Panc1 (cell line): Measurements from ENCODE around the gene AGBL3.

Experiments
- POLR2AphosphoS5 ChIP-seq: IDR thresholded peaks from 2 replicates; pipeline ENCODE4 v1.6.1; 2012; ENCODE audit warnings: mild to moderate bottlenecking, low read depth, low read length, moderate library complexity
- SIN3A ChIP-seq: IDR thresholded peaks from 2 replicates; pipeline ENCODE4 v1.6.1; 2012; ENCODE audit warnings: low read depth, mild to moderate bottlenecking, low read length, moderate library complexity, borderline replicate concordance; ENCODE audit not compliant: insufficient read depth
- TF ChIP-seq, protein P1 (sequence below): fragments of 450-650 bp; IDR thresholded peaks from 2 replicates; pipeline ENCODE4 v1.5.1; 2017; ENCODE audit warnings: mild to moderate bottlenecking
- TF ChIP-seq, protein P2 (sequence below), 2 experiments: IDR thresholded peaks; 2 replicates each; pipeline ENCODE4 v1.6.1; 2011 to 2012; ENCODE audit warnings: low read depth in 2 of 2, control low read depth in 1 of 2, low read length in 1 of 2, mild to moderate bottlenecking in 1 of 2, moderate library complexity in 1 of 2; ENCODE audit not compliant: insufficient read depth in 1 of 2

DNA sequence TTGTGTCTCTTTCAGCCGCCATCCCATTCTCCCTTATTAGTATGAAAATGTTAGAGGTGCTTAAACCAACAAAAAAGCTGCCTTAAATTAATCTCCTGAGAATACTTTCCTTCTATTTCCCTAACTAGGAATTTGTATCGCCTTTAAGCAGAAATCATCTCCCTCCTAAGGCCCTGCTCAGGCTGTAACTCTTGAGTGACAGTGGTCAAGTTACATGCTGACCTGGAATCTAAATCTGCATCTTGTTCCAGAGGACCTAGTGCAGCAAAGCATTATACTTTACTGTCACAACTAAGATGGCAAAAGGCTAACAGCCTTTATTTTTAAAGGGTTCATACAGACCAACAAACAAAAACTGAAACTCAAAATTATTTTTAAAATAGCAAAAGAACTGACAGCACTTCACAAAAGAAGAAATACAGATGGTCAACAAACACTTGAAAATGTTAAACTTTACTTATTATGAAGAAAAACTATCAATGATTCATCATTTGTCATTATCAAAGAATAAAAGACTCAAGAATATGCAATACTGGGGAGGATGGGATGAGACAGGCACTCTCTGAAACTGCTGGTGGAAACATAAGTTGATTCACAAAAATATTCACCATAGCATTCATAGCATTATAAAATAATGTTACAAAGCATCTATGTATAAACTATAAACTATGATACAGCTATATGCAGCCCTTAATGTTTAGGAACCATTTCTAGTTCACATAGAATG, 173.2 kb downstream of the AGBL3 start:
- TF ChIP-seq, protein P1, sequence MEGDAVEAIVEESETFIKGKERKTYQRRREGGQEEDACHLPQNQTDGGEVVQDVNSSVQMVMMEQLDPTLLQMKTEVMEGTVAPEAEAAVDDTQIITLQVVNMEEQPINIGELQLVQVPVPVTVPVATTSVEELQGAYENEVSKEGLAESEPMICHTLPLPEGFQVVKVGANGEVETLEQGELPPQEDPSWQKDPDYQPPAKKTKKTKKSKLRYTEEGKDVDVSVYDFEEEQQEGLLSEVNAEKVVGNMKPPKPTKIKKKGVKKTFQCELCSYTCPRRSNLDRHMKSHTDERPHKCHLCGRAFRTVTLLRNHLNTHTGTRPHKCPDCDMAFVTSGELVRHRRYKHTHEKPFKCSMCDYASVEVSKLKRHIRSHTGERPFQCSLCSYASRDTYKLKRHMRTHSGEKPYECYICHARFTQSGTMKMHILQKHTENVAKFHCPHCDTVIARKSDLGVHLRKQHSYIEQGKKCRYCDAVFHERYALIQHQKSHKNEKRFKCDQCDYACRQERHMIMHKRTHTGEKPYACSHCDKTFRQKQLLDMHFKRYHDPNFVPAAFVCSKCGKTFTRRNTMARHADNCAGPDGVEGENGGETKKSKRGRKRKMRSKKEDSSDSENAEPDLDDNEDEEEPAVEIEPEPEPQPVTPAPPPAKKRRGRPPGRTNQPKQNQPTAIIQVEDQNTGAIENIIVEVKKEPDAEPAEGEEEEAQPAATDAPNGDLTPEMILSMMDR, result no peak
- TF ChIP-seq POLR2AphosphoS5 (no peak), SIN3A (no peak)
- TF ChIP-seq, protein P2, sequence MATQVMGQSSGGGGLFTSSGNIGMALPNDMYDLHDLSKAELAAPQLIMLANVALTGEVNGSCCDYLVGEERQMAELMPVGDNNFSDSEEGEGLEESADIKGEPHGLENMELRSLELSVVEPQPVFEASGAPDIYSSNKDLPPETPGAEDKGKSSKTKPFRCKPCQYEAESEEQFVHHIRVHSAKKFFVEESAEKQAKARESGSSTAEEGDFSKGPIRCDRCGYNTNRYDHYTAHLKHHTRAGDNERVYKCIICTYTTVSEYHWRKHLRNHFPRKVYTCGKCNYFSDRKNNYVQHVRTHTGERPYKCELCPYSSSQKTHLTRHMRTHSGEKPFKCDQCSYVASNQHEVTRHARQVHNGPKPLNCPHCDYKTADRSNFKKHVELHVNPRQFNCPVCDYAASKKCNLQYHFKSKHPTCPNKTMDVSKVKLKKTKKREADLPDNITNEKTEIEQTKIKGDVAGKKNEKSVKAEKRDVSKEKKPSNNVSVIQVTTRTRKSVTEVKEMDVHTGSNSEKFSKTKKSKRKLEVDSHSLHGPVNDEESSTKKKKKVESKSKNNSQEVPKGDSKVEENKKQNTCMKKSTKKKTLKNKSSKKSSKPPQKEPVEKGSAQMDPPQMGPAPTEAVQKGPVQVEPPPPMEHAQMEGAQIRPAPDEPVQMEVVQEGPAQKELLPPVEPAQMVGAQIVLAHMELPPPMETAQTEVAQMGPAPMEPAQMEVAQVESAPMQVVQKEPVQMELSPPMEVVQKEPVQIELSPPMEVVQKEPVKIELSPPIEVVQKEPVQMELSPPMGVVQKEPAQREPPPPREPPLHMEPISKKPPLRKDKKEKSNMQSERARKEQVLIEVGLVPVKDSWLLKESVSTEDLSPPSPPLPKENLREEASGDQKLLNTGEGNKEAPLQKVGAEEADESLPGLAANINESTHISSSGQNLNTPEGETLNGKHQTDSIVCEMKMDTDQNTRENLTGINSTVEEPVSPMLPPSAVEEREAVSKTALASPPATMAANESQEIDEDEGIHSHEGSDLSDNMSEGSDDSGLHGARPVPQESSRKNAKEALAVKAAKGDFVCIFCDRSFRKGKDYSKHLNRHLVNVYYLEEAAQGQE (IDR thresholded peaks at IDR 0.05; ENCODE audit: insufficient read depth in 1 of 2, low read depth in 2 of 2, low read length in 1 of 2), result no peak
